K562 (cell line): Measurements from ENCODE around the gene SMC3. TPM values are rescaled to one million over a fixed set of nuclear protein-coding genes. Genes with fewer than 3 reads are reported as not detected.

Source experiments
- BRD9 ChIP-seq: fragments of 450-650 bp; IDR thresholded peaks from 2 replicates; pipeline ENCODE4 v1.6.1; 2018; ENCODE audit warnings: low read depth; ENCODE audit not compliant: partially characterized antibody
- CLOCK ChIP-seq: fragments of 250-450 bp; sonication (Bioruptor Pico); IDR thresholded peaks from 2 replicates; pipeline ENCODE4 v1.4.0; 2020; ENCODE audit warnings: mild to moderate bottlenecking, moderate library complexity, borderline replicate concordance
- CREB1 ChIP-seq, 2 experiments: sonication (generic) in 1 of 2; formaldehyde crosslinking in 1 of 2; IDR thresholded peaks; 2 replicates each; pipeline versions ENCODE4 v1.6.1 to v1.8.0; 2012 to 2022; ENCODE audit warnings: inconsistent platforms in 1 of 2, mild to moderate bottlenecking in 1 of 2, missing genetic modification reagents in 1 of 2, moderate library complexity in 1 of 2
- HNRNPLL ChIP-seq: fragments of 200-400 bp; formaldehyde crosslinking; IDR thresholded peaks from 2 replicates; pipeline ENCODE4 v1.6.1; 2017; ENCODE audit warnings: low read length, low read depth, mild to moderate bottlenecking; ENCODE audit not compliant: poor library complexity, severe bottlenecking
- MAFF ChIP-seq: IDR thresholded peaks from 2 replicates; pipeline ENCODE4 v1.6.1; 2012; ENCODE audit warnings: low read length, improper control_type of control experiment
- NCOR1 ChIP-seq: fragments of 450-650 bp; IDR thresholded peaks from 2 replicates; pipeline ENCODE4 v1.6.1; 2016; ENCODE audit warnings: mild to moderate bottlenecking, moderate library complexity
- PHB2 ChIP-seq: fragments of 450-650 bp; IDR thresholded peaks from 2 replicates; pipeline ENCODE4 v1.6.1; 2017; ENCODE audit warnings: low read depth
- RBFOX2 ChIP-seq: fragments of 200-400 bp; formaldehyde crosslinking; IDR thresholded peaks from 2 replicates; pipeline ENCODE4 v1.6.1; 2017; ENCODE audit warnings: low read depth, mild to moderate bottlenecking, low read length, moderate library complexity
- ZNF699 ChIP-seq: fragments of 250-450 bp; sonication (Bioruptor Pico); IDR thresholded peaks from 2 replicates; pipeline ENCODE4 v1.8.0; 2021; ENCODE audit warnings: mild to moderate bottlenecking, moderate library complexity; ENCODE audit not compliant: insufficient replicate concordance
- polyA plus RNA-seq, 8 experiments: library from polyadenylated mRNA; depleted of rRNA in 4 of 8; stranded (reverse) in 5 of 8; unstranded in 3 of 8; fragments of >200 nt; fragmentation: Nextera tagmentation in 2 of 8; fragmentation: Illumina TruSeq in 1 of 8; extraction: Ambion mirVana in 2 of 8; extraction: Trizol in 1 of 8; gene quantifications; 2 replicates each; pipeline versions ENCODE4 v1.2.1 to v1.2.3, GENCODE V29; 2011 to 2014; ENCODE audit warnings: inconsistent platforms in 1 of 8, missing spikeins in 1 of 8
- total RNA-seq, 7 experiments: library from RNA; depleted of rRNA in 6 of 7; stranded (reverse); fragments of >200 nt in 6 of 7; fragmentation: Illumina TruSeq in 2 of 7; extraction: Trizol in 2 of 7; gene quantifications; 2 replicates each; pipeline versions ENCODE4 v1.2.1 to v1.2.3, GENCODE V29; 2011 to 2021; ENCODE audit warnings: low replicate concordance in 1 of 7

Gene SMC3
- total and polyA plus RNA-seq, 9 of the 15 experiments (the other 6 are each of a cell fraction or from before 2014, with no cell fraction given), result 21.3 to 62.6 (median 39.3) TPM

- TF ChIP-seq ZNF699 (CRISPR knock-in tag) (no peak), PHB2 (no peak), RBFOX2 (no peak), CREB1 (IDR thresholded peaks at IDR 0.05) (no peak), CREB1 (CRISPR knock-in tag; IDR thresholded peaks at IDR 0.05) (no peak), BRD9 (no peak), CLOCK (CRISPR knock-in tag) (no peak), HNRNPLL (no peak), NCOR1 (no peak), MAFF (no peak)
These were observed 64.4 kb downstream of the SMC3 start (continued) for GRCh38 chr10:110631934-110632333.
